ENCODE measurements around the gene KIRREL3. TPM values are rescaled to one million over a fixed set of nuclear protein-coding genes. Genes with fewer than 3 reads are reported as not detected.

Gene KIRREL3
- total RNA-seq, 1 experiment from 2014 or later, result 0.44 TPM

DNA sequence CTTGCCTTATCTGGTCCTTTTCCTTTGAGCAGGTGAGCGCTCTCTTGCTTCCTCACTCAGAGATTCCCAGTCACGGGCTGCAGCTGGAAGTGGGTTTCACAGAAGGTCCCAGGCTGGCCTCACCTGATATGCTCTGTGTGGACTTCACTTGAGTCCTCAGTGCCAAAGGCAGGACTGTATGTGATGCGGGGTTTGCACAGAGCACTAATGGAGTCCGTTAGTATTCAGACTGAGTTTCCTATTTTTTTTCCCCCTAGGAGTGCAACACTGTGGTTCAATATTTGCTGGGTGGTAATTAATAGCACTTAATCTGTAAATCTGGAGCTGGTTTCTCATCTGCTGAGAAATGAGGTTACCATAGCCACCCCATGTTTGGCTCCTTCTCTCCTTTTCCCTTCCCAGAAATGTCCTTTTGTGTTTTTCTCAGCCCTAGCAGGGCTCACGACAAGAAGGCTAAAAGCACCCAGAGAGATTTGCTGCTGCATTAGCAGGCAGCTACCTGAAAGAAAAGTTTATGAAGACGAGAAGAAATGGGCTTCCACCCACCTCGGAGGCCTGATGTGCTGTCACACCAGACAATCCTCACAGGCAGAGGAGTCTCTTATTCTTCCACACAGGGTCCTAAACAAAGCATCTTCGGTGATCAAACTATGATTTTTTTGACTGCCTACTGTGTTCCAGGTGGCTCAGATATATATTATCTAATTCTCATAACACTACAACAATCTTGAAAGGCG is 262.1 kb downstream of the KIRREL3 start:
- Histone ChIP-seq H3K4me1 (ENCODE audit: insufficient read depth, low read length) (no peaks in the 10 kb centered on the region), H3K79me2 (ENCODE audit: low read length) (no peaks in the 10 kb centered on the region), H3F3A (ENCODE audit: low read length, unreplicated experiment) (no peaks in the 10 kb centered on the region), H3K9me2 (replicated peaks; ENCODE audit: low read length) (no peaks in the 10 kb centered on the region), H3K4me3 (ENCODE audit: low read length) (no peak overlapping the region), H3K27ac (ENCODE audit: low read length) (no peak overlapping the region), H2AFZ (ENCODE audit: low read length) (no peak overlapping the region), H3K9me3 (ENCODE audit: low read length) (no peaks in the 10 kb centered on the region), H3K36me3 (ENCODE audit: low read depth, low read length) (no peaks in the 10 kb centered on the region), H3K27me3 (ENCODE audit: low read length) (peaks cover 69% of the 10 kb centered on the region), H3K9ac (ENCODE audit: low read length) (no peak overlapping the region), H3K4me2 (ENCODE audit: low read length) (no peak overlapping the region), H4K20me1 (ENCODE audit: low read length) (no peaks in the 10 kb centered on the region)
- DNase-seq (no peak), ATAC-seq (no peak)
- no TSS peak for BruUV-seq (replicated peaks)
- POLR2A ChIA-PET (ENCODE audit: unreplicated experiment), result no interaction called here
- intact Hi-C loops (cut with micrococcal nuclease), result no loop called here
- TF ChIP-seq, protein P1, sequence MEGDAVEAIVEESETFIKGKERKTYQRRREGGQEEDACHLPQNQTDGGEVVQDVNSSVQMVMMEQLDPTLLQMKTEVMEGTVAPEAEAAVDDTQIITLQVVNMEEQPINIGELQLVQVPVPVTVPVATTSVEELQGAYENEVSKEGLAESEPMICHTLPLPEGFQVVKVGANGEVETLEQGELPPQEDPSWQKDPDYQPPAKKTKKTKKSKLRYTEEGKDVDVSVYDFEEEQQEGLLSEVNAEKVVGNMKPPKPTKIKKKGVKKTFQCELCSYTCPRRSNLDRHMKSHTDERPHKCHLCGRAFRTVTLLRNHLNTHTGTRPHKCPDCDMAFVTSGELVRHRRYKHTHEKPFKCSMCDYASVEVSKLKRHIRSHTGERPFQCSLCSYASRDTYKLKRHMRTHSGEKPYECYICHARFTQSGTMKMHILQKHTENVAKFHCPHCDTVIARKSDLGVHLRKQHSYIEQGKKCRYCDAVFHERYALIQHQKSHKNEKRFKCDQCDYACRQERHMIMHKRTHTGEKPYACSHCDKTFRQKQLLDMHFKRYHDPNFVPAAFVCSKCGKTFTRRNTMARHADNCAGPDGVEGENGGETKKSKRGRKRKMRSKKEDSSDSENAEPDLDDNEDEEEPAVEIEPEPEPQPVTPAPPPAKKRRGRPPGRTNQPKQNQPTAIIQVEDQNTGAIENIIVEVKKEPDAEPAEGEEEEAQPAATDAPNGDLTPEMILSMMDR (conservative IDR thresholded peaks at IDR 0.05; ENCODE audit: low read depth, low read length), result no peak
- TF ChIP-seq EZH2 (IDR thresholded peaks at IDR 0.05; ENCODE audit: low read length, unreplicated experiment), result no peak
- CTCF ChIA-PET, result no interaction called here

DNA sequence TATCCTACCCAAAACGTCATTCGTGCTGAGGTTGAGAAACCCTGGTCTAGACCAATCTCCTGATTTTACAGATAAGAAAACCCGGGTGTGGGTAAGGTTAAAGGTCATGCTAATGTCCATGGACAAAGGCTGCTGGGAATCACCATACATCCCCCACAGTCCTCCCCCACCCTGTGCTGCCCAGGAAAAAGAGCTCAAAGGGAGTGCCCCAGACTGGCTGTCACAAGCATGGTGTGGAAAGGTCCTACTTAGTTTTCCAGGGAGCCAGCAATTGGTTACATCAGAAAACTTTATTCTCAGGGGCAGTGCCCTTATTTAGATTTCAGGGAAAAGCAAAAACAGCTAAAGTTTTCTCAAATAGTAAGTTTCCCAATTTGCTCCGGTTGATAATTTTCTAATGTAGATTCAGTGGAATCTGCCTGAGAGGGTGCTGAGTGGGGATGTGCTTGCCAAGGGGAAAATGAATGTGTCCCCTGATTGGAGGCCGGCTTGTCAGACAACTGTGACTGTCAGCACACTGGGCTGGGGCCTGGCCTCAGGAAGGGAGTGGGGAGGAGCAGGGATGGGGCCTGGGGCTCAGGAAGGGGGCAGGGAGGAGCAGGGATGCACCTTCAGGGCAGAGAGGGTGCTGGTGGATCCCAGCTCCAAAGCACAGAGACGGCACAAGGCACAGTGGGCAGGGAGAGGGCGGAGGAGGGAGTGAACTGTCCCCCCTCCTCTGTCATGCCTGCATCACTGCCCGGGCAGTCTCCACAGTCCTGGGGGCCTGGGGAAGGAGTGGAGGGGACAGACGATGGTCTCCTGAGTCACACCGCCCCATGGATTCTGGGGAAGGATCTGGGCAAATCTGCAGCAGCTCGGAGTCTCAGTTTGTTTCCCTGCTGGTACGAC is 263.6 kb downstream of the KIRREL3 start:
- Histone ChIP-seq H3K27ac (ENCODE audit: low read length) (no peak overlapping the region), H3K9ac (ENCODE audit: low read length) (no peak overlapping the region), H3K9me3 (ENCODE audit: low read length) (no peaks in the 10 kb centered on the region), H3K4me2 (ENCODE audit: low read length) (no peak overlapping the region), H3K4me3 (ENCODE audit: low read length) (no peak overlapping the region), H3K79me2 (ENCODE audit: low read length) (no peaks in the 10 kb centered on the region), H3K9me2 (replicated peaks; ENCODE audit: low read length) (no peaks in the 10 kb centered on the region), H3F3A (ENCODE audit: low read length, unreplicated experiment) (no peaks in the 10 kb centered on the region), H2AFZ (ENCODE audit: low read length) (no peak overlapping the region), H3K36me3 (ENCODE audit: low read depth, low read length) (no peaks in the 10 kb centered on the region), H4K20me1 (ENCODE audit: low read length) (no peaks in the 10 kb centered on the region), H3K27me3 (ENCODE audit: low read length) (peaks cover 84% of the 10 kb centered on the region), H3K4me1 (ENCODE audit: insufficient read depth, low read length) (no peaks in the 10 kb centered on the region)
- POLR2A ChIA-PET (ENCODE audit: unreplicated experiment), result no interaction called here
- no peak for DNase-seq
- ATAC-seq, result no peak
- no TSS peak for BruUV-seq (replicated peaks)
- CTCF ChIA-PET, result no interaction called here
- intact Hi-C loops (cut with micrococcal nuclease), result no loop called here
- TF ChIP-seq EZH2 (IDR thresholded peaks at IDR 0.05; ENCODE audit: low read length, unreplicated experiment) (no peak), EZH2phosphoT487 (IDR thresholded peaks at IDR 0.05; ENCODE audit: borderline replicate concordance, low read length) (no peak)
- TF ChIP-seq, protein P1 (conservative IDR thresholded peaks at IDR 0.05; ENCODE audit: low read depth, low read length), result no peak

- POLR2A ChIA-PET (ENCODE audit: unreplicated experiment), result no interaction called here
- no TSS peak for BruUV-seq (replicated peaks)
- Histone ChIP-seq H3K4me2 (ENCODE audit: low read length) (no peak overlapping the region), H3K9me3 (ENCODE audit: low read length) (no peaks in the 10 kb centered on the region), H3K79me2 (ENCODE audit: low read length) (no peaks in the 10 kb centered on the region), H4K20me1 (ENCODE audit: low read length) (no peaks in the 10 kb centered on the region), H3K4me1 (ENCODE audit: insufficient read depth, low read length) (no peaks in the 10 kb centered on the region), H3K9me2 (replicated peaks; ENCODE audit: low read length) (no peaks in the 10 kb centered on the region), H3F3A (ENCODE audit: low read length, unreplicated experiment) (no peaks in the 10 kb centered on the region), H3K27ac (ENCODE audit: low read length) (no peak overlapping the region), H3K27me3 (ENCODE audit: low read length) (peaks cover 97% of the 10 kb centered on the region), H3K4me3 (ENCODE audit: low read length) (no peak overlapping the region), H3K36me3 (ENCODE audit: low read depth, low read length) (no peaks in the 10 kb centered on the region), H2AFZ (ENCODE audit: low read length) (no peak overlapping the region), H3K9ac (ENCODE audit: low read length) (no peak overlapping the region)
- intact Hi-C loops (cut with micrococcal nuclease), result no loop called here
- no peak for TF ChIP-seq EZH2 (IDR thresholded peaks at IDR 0.05; ENCODE audit: low read length, unreplicated experiment)
- TF ChIP-seq, protein P1 (conservative IDR thresholded peaks at IDR 0.05; ENCODE audit: low read depth, low read length), result no peak
- TF ChIP-seq EZH2phosphoT487 (IDR thresholded peaks at IDR 0.05; ENCODE audit: borderline replicate concordance, low read length), result no peak
- DNase-seq (no peak), ATAC-seq (no peak)
- CTCF ChIA-PET, result no interaction called here
Measured at GRCh38 chr11:126734752-126735151, 265.8 kb downstream of the KIRREL3 start.

Measured in PC-3 (cell line).